HL-60/S4 treated with retinoic acid at 250 ng/mL for 4 days and 3 days (cell line): ENCODE data around the gene RABAC1.

ENCODE experiments used
- in situ Hi-C: fragments of 300-500 bp; cut with MboI; formaldehyde crosslinking; loops from 2 replicates; pipeline ENCODE4 v1.7.0; 2022; ENCODE audit warnings: low sequenced_read_pairs

The RABAC1 gene

GRCh38 chr19:41929536-41930071 lies 29.5 kb downstream of the RABAC1 start:
- in situ Hi-C loops, result no loop called here

- in situ Hi-C loops, result no loop called here
Observed at GRCh38 chr19:41928754-41929535, 30.2 kb downstream of the RABAC1 start.

DNA sequence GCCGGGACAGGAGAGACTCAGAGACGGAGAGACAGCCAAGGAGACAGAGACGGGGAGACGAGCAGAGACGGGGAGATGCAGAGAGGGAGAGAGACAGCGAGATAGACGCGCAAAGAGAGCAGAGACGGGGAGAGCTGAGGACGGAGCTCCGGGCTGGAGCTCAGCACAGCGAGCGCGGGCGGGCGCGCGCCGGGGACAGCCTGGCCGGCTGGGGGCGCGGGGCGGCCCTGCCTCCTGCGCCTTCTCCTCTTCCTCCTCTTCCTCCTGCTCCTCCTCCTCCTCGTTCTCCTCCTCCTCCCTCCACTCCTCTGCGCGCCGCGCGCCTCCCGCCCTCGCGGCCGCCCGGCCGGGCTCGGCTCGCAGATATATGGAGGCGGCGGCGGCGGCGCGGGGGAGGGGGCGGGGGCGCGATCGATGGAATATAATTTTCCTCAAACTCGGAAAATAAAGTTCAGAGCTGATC lies 30.9 kb downstream of the RABAC1 start, which contains the start of gene ERFL:
Gene ERFL (minus strand): TSS at position 229 of the 463 bp plus-strand sequence. CDS start 15,530 bp downstream, outside the sequence.
- in situ Hi-C loops, result no loop called here

DNA sequence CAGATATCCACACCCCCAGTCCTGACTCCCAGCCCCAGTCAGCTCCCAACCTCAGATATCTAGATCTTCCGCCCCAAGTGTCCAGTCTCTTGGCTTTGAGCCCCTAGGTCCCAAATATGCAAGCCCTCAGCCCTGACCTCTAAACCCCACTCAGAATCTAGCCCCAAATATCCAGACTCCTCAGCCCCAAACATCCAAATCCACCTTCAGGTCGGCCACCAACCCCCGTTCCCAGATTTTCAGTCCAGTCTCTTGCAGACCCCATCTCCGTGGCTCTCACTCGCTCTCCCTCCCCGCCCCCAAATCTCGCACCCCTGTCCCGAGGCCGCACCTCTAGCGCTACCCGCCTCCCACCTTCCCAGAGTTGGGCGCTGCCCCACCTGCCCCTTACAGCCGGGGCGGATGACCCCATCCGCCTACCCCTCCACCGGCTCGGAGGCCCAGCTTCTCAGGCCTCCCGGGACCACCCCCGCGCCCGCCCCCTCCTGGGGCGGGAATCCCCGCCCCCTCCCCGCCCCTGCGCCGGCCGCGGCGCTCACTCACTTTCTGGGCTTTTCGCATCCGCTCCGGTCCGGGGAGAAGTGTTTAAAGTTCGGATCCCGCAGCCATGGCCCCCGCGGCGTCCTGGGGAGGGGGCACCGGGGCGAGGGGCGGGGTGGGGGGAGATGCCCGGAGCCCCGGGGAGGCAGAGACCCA lies 31.5 kb downstream of the RABAC1 start:
- in situ Hi-C loops, result no loop called here

GRCh38 chr19:41926763-41927496 lies 32.2 kb downstream of the RABAC1 start:
- in situ Hi-C loops, result no loop called here

- in situ Hi-C loops, result no loop called here
Observed at GRCh38 chr19:41926028-41926762, 32.9 kb downstream of the RABAC1 start.

GRCh38 chr19:41925208-41926003 lies 33.7 kb downstream of the RABAC1 start:
- in situ Hi-C loops, result no loop called here

- in situ Hi-C loops, result no loop called here
Observed at GRCh38 chr19:41924151-41925145, 34.7 kb downstream of the RABAC1 start.

DNA sequence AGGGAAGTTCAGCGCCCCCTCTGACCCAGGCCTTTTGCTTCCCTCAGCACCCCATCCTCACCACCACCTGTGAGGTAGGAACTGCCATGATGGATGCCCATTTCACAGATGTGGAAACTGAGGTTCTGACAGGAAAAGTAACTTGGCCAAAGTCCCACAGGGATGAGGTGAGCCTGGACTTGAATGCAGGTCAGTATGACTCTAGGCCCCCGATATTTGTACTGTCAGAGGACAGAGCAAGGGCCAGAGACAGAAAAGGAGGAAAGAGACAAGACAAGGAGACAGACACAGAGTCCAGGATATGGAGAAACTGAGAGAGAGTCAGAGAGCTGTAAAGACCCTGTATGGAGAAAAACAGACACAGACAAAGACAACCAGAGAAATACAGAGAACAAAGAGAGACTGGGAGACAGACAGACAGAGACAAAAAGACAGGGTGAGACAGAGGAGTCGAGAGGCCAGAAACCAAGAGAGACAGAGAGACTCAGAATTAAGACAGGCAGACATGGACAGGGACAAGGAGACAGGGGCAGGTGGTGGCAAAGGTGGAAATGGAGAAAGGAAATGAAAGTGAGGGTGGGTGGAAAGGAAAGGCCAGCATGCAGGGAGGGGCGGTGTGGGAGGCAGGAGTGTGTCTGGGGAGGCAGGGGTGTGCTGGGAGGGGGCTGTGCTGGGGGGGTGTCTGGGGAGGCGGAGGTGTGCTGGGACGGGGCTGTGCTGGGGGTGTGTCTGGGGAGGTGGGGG lies 35.9 kb downstream of the RABAC1 start:
- in situ Hi-C loops, result no loop called here

DNA sequence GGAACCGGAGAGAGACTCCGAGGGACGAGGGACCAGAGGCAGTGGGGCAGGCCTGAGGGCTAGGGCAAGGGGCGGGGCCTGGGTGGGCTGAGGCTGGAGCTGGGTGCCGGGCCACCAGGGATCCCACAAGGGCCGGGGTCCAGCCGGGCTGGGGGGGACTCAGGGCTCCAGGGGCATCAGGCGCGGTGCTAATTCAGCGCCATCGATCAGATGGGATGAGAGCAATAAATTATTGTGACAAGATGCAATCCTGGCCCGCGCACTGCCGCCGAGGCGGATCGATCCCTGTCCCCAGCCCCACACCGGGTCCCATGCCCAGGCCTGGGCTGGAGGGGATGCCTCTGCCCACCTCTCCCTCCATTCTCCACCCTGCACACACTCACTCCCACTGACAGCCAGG lies 36.5 kb downstream of the RABAC1 start:
- in situ Hi-C loops, result no loop called here

DNA sequence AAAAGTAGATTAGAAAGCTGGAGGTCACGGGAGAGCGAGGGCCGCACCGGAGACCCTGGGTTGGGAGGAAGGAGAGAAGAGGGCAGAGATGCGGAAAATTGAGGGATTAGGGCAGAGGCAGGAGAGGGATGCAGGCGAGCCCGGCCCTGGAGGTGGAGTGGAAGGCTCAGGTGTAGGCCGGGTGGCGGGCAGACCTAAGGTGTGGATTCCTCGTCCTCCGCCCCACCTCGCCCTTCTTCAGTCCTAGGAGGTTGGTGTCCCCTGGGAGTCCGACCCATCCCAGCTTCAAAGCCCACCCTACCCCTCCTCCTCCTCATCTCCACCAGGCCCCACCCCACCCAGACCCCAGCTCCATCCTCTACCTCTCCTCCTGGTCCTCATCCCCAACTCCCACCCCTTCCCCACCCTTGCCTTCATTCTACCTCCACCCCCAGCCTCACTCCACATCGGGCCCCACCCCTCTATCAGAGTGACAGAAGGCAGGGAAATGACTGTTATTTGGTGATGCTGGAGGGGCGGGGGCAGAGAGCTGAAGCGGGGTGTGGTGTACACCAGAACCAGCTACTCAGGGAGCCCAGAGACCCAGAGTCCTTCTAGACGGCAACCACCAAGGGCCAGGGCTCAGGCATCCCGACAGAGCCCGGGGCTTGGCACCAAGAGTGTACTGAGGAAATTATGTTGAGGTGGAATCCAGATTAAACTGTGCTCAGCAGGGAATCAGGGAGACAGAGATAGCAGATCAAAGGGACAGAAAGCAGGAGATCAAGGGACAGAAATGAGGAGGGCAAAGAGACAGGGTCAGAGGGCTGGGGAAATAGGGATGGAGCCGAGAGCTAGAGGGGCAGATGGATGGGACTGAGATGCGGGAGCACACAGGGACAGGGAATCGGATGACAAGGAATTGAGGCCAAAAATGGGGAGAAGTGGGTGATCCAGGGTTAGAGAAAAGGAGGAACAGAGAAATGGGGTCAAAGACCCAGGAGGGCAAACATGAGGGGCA lies 37.2 kb downstream of the RABAC1 start:
- in situ Hi-C loops, result no loop called here

DNA sequence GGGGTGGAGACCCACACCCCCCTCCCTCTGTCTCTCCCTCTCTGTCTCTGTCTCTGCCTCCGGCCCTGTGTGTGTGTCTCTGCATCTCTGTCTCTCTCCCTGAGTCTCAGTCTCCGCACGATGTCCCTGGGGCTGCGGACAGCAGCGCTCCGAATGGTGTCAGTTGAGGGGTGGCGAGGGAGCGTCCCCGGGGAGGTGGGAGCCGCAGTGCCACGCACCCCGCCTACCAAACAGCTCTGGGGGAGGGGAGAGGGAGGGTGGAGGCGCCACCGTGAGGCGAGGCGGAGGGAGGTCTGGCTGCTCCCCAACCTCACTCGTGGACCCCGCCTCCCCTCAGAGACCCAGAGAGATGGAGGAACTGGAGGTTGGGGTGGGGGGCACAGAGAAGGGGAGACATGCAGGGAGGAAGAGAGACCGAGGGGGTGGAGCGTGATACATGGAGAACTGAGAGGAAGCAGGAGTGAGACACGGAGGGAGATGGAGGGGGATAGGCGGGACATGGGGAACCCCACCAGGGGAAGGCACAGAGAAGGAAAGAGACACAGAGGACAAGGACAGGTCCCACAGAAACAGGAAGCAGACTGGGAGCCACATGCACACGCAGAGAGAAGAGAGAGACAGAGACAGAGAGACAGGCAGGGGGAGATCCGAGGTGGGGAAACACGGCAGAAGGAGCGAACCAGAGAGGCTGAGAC lies 38.1 kb downstream of the RABAC1 start:
- in situ Hi-C loops, result no loop called here

- in situ Hi-C loops, result no loop called here
Observed at GRCh38 chr19:41919948-41920712, 39.0 kb downstream of the RABAC1 start.

DNA sequence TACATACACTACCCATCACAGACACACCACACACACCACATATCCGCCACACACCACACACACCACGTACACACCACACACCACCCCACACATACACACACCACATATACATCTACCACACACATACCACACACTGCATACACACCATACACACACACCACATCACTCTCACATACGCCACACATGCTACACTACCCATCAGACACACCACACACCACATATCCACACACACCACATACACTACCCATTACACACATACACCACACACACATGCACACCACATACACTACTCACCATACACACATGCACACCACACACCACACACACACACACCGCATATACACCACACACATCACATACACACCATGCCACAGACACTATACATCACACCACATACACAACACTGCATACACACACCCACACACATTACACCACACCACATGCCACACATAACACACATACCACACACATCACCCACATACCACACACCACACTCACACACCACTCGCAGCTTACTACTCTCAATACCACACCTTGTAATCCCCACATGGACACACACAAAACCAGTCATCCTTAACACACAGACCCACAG lies 40.4 kb downstream of the RABAC1 start:
- in situ Hi-C loops, result no loop called here

DNA sequence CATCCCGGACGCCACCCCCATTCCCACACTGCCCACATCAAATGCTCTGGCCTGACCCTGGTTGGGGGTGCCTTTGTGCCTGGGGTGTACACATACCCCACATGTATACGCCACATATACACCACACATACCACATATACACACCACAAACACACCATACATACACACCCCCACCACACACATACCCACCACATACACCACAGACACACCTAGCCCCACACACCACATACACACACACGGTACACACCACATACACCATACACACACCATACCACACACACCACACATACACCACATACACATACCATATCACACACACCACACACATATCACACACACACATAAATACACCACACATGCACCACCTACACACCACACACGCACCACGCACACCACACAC lies 41.0 kb downstream of the RABAC1 start:
- in situ Hi-C loops, result no loop called here
